ENCODE data around the gene IGLL5. TPM values are rescaled to one million over a fixed set of nuclear protein-coding genes. Genes with fewer than 3 reads are reported as not detected.

IGLL5 gene
- total RNA-seq, 3 donors from 2014 or later: 11.1 to 41.3 TPM; not detected in 1

GRCh38 chr22:22930222-22930497 is 42.5 kb downstream of the IGLL5 start:
- H3K9me3 ChIP-seq: no peaks in the 10 kb centered on the region
- no peak for DNase-seq (ENCODE audit: low spot score in 2 of 2)
- H3K27me3 ChIP-seq: no peaks in the 10 kb centered on the region
- intact Hi-C loops (cut with DNase I; ENCODE audit: low total_unique reads): no loop called here
- H3K36me3 ChIP-seq: no peaks in the 10 kb centered on the region
- TF ChIP-seq POLR2A (IDR thresholded peaks at IDR 0.05) (no peak), POLR2AphosphoS5 (IDR thresholded peaks at IDR 0.05) (no peak), CTCF (IDR thresholded peaks at IDR 0.05) (no peak)
- no peaks in the 10 kb centered on the region for H3K4me1 ChIP-seq
- H3K4me3 ChIP-seq: no peak overlapping the region
- no peak overlapping the region for H3K27ac ChIP-seq

GRCh38 chr22:22930571-22931556 is 43.2 kb downstream of the IGLL5 start:
- no peak for TF ChIP-seq CTCF (IDR thresholded peaks at IDR 0.05)
- TF ChIP-seq POLR2A (IDR thresholded peaks at IDR 0.05): no peak
- TF ChIP-seq POLR2AphosphoS5 (IDR thresholded peaks at IDR 0.05): no peak
- DNase-seq (ENCODE audit: low spot score in 2 of 2): no peak
- intact Hi-C loops (cut with DNase I; ENCODE audit: low total_unique reads): no loop called here
- Histone ChIP-seq H3K4me3 (no peak overlapping the region), H3K4me1 (no peaks in the 10 kb centered on the region), H3K27ac (no peak overlapping the region), H3K9me3 (no peaks in the 10 kb centered on the region), H3K27me3 (no peaks in the 10 kb centered on the region), H3K36me3 (no peaks in the 10 kb centered on the region)

GRCh38 chr22:22931557-22932270 is 44.1 kb downstream of the IGLL5 start:
- no peaks in the 10 kb centered on the region for H3K9me3 ChIP-seq
- no peaks in the 10 kb centered on the region for H3K4me1 ChIP-seq
- H3K27me3 ChIP-seq: no peaks in the 10 kb centered on the region
- no peak for DNase-seq (ENCODE audit: low spot score in 2 of 2)
- no peaks in the 10 kb centered on the region for H3K36me3 ChIP-seq
- no peak overlapping the region for H3K27ac ChIP-seq
- intact Hi-C loops (cut with DNase I; ENCODE audit: low total_unique reads): no loop called here
- H3K4me3 ChIP-seq: no peak overlapping the region
- no peak for TF ChIP-seq CTCF (IDR thresholded peaks at IDR 0.05)
- no peak for TF ChIP-seq POLR2A (IDR thresholded peaks at IDR 0.05)
- TF ChIP-seq POLR2AphosphoS5 (IDR thresholded peaks at IDR 0.05): no peak

GRCh38 chr22:22932512-22932941 is 44.9 kb downstream of the IGLL5 start:
- intact Hi-C loops (cut with DNase I; ENCODE audit: low total_unique reads): no loop called here
- H3K4me1 ChIP-seq: no peaks in the 10 kb centered on the region
- no peaks in the 10 kb centered on the region for H3K36me3 ChIP-seq
- no peak for TF ChIP-seq POLR2AphosphoS5 (IDR thresholded peaks at IDR 0.05)
- no peak for TF ChIP-seq CTCF (IDR thresholded peaks at IDR 0.05)
- TF ChIP-seq POLR2A (IDR thresholded peaks at IDR 0.05): no peak
- no peak for DNase-seq (ENCODE audit: low spot score in 2 of 2)
- H3K27ac ChIP-seq: no peak overlapping the region
- H3K27me3 ChIP-seq: no peaks in the 10 kb centered on the region
- H3K4me3 ChIP-seq: no peak overlapping the region
- no peaks in the 10 kb centered on the region for H3K9me3 ChIP-seq
